Dermis microvascular lymphatic vessel endothelial cell (primary cell): ENCODE measurements around the gene SLC20A1. TPM values are rescaled to one million over a fixed set of nuclear protein-coding genes. Genes with fewer than 3 reads are reported as not detected.
"Not testable (repeated sequence)": the region's sequence is repeated elsewhere in the genome, so short reads cannot be mapped to it uniquely, and the experiment has no call there.

Experiments used
- DNase-seq, 2 donors: peaks; one replicate each; pipeline versions ENCODE4 v3.0.0 to v3.0.0-alpha.2; 2010; ENCODE audit warnings: low read depth in 2 of 2
- total RNA-seq: library from RNA; depleted of rRNA; stranded (reverse); fragments of >200 nt; gene quantifications from 2 replicates; pipeline ENCODE4 v1.2.1, GENCODE V29; 2014

The SLC20A1 gene
- total RNA-seq, 1 donor from 2014 or later: 20.7 TPM

DNA sequence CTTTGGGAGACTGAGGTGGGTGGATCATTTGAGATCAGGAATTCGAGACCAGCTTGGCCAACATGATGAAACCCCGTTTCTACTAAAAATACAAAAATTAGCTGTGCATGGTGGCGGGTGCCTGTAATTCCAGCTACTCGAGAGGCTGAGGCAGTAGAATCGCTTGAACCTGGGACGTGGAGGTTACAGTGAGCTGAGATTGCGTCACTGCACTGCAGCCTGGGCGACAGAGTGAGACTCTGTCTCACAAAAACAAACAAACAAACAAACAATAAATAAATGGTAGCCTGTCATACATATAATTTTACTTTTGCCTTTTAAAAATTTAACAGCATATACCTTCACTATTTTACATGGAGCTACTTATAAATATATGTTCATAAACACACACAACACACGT is 61.2 kb downstream of the SLC20A1 start:
- not testable (repeated sequence) for DNase-seq

DNA sequence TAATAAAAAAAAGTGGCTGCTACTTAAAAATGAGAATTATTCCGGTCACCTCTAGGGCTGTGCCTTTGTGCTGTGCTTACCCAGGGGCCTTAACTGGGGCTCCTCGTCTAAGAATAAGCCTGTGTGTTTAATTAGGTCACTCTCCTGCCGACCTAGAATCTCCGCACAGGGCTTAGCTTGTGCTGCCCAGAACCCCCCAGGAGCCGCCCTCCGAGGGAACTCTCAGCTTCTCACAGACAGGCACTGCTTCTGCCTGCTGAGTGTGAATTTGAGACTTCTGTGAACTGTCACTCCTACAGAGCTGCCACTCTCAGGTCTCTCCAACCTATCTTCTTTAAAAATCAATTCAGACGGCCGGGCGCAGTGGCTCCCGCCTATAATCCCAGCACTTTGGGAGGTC is 63.2 kb downstream of the SLC20A1 start:
- no peak for DNase-seq

DNA sequence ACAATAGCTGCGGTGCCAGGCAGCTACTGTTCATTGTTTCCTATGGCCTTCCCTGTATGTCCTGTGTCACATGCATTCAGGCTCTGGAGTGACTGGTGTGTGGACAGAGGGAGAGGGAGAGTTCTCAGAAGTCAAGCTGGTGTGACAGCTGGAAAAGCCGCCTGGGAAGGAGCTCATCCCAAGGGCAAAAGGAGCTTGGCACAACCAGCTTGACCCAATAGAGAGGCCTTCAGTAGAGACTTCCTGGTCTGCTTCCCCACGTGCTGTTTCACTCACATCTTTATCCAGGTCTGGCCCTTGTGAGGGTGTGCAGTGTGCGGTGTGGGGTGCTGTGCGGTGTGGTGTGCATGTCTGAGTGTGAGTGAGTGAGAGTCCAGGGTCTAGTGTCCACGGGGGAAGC is 64.0 kb downstream of the SLC20A1 start:
- DNase-seq: no peak

DNA sequence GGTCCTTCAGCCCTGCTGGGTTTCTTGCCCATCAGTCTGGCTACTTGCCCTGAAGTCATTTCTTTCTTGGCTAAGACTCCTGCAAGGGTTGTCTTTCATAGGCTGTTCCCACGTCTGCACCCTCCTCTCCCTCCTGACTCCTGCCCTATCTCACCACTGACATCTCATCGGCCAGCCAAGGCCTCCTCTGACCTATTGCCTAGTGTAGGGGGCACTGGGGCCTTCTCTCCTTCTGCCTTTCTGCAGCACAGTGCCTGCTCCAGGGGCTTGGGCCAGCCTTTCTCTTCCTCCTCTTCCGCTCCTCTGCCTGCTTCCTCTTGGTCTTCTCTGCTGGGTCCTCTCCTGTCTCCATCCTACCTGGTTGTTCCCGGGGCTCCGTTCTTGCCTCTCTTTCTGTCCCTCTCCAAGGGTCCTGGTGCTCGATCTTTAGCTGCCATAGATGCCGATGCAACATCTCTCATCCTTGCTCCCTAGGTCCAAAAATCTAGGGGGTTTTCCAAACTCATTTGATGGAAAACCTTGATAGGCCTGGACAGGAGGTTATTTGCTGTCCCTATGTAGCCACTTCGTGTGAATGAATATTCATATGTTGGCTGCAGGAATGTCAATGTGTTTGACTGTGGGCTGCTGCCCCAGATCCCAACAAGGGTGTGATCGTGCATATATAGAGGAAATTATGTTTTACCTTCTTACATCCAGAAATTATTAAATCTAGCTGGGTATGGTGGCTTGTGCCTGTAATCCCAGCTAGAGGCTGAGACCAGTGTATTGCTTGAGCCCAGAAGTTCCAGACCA is 65.4 kb downstream of the SLC20A1 start:
- DNase-seq: no peak

DNA sequence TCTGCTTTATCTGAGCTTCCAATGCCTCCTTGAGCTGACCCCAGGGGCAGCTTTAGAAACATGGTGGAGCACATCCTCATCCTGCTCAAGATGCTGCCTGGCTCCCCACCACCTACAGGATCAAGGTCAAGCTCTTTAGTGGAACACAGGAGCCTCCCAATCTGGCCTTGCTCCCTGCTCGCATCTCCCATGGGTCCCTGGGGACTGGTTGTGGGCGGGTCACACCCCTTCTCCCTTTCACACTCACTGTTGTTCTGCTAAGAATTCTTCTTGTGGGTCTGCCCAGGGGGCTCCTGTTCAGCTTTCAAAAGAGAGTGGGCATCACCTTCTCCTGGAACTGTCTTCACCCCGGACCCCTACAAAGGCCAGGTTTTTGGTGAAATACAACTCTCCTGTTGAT is 66.7 kb downstream of the SLC20A1 start:
- no peak for DNase-seq

DNA sequence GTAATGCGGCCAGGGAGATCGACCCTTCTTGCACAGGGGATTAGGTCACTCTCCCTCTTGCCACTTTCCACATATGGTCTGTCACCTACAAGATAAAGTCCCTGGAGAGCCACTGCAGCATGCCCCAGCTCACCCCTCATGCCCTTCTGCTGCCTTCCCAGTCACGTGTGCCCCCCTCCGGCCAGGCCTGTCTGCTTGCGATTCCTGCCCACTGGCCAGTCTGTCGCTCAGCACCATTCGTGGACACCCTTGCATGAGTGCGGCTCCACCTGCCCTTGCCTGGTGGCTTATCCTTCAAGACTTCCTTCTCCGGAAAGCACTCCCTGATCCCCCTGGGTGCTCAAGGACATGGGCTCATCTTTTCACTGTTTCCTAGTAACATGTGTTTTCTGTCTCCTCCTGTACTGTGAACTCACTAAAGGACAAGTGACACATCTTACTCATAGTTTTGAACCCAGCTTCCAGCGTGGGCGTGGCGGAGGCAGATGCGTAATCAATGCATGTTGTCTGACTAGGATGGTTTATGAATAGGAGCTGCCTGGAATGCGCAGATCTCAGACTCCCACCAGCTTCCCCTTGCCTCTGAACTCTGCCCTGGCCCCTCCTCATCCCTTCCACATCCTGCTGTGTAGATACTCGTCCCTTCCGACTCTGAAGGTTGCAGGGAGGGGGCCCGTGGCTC is 67.3 kb downstream of the SLC20A1 start:
- DNase-seq: no peak

Other genes starting within 250 kb of the SLC20A1 start
- 6.2 and 8.7 TPM in 2 replicates for gene RGPD8, start 212.3 kb upstream of the SLC20A1 start, total RNA-seq
- gene TTL, start 163.8 kb upstream of the SLC20A1 start, total RNA-seq: 10.0 and 10.1 TPM in 2 replicates
- gene POLR1B, start 103.5 kb upstream of the SLC20A1 start, total RNA-seq: 17.1 and 20.0 TPM in 2 replicates
- 5.2 and 7.2 TPM in 2 replicates for gene CHCHD5, start 61.3 kb upstream of the SLC20A1 start, total RNA-seq
- gene NT5DC4, start 75.1 kb downstream of the SLC20A1 start, total RNA-seq: not detected in 2 replicates
- 2.0 and 3.1 TPM in 2 replicates for gene CKAP2L, start 118.7 kb downstream of the SLC20A1 start, total RNA-seq
- not detected in 2 replicates for gene IL1A, start 138.6 kb downstream of the SLC20A1 start, total RNA-seq
- not detected in 2 replicates for gene IL1B, start 190.8 kb downstream of the SLC20A1 start, total RNA-seq